ENCODE results near the gene MGMT.

GRCh38 chr10:129552119-129552518 is 85.1 kb downstream of the MGMT start:
- TF ChIP-seq CTCF (IDR thresholded peaks at IDR 0.05) = no peak
- TF ChIP-seq POLR2A (IDR thresholded peaks at IDR 0.05) = no peak
- TF ChIP-seq POLR2AphosphoS5 (IDR thresholded peaks at IDR 0.05) = no peak
